Measurements from ENCODE around the gene PLXNB1.
A peak's percentile ranks its signal among the peaks of the same experiment; 100 is the strongest.
"Not testable (repeated sequence)": the region's sequence is repeated elsewhere in the genome, so short reads cannot be mapped to it uniquely, and the experiment has no call there.

The PLXNB1 gene

DNA sequence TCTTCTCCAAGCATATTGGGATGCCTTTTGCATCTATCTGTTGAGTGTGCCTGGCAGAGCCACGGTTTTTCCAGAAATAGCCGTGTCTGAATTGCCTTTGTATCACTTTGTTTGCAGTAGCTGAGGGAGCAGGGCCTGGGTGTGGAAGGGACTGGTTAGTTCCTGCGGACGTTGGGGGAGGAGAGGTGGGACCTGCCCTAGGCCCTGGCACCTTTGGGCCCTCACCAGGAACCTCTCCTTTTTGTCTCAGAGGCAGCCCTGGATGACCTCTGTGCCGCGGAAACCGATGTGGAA, 35.3 kb upstream of the PLXNB1 start:
- DNase-seq, result no peak

DNA sequence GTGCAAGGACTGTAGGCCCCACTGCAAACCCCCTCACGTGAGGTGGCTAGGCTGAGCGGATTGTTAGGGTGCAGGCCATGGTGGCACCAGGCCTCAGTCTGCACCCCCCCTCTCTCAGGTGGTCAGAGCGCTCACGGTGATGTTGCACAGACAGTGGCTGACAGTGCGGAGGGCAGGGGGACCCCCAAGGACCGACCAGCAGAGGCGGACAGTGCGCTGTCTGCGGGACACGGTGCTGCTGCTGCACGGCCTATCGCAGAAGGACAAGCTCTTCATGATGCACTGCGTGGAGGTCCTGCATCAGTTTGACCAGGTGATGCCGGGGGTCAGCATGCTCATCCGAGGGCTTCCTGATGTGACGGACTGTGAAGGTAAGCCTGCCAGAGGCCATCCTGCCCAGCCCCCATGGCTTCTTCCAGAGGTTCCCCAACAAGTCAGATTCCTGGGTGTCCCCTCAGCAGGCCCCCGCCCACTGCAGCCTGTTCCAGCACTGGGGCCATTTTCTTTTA, 34.9 kb upstream of the PLXNB1 start:
- no peak for DNase-seq

DNA sequence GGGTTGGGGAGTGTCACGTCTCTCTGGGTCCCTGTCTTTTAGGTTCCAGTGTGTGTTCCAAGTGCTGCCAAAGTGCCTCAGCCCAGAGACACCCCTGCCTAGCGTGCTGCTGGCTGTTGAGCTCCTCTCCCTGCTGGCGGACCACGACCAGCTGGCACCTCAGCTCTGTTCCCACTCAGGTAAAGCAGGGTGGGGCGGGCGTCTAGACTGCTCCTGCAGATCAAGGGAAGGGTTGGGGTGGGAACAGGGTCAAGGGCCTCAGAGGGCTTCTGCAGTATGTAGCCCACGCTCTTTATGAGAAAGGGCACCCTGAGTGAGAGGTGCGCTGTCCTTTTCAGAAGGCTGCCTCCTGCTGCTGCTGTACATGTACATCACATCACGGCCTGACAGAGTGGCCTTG, 33.8 kb upstream of the PLXNB1 start:
- no peak for DNase-seq

DNA sequence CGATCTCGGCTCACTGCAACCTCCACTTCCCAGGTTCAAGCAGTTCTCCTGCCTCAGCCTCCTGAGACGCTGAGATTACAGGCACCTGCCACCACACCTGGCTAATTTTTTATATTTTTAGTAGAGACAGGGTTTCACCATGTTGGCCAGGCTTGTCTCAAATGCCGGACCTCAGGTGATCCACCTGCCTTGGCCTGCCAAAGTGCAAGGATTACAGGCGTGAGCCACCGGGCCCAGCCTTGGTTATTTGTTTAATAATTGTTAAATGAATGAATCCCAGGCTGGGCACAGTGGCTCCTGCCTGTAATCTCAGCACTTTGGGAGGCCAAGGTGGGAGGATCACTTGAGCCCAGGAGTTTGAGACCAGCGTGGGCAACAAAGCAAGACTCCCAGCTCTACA, 31.9 kb upstream of the PLXNB1 start:
- DNase-seq, result not testable (repeated sequence)

DNA sequence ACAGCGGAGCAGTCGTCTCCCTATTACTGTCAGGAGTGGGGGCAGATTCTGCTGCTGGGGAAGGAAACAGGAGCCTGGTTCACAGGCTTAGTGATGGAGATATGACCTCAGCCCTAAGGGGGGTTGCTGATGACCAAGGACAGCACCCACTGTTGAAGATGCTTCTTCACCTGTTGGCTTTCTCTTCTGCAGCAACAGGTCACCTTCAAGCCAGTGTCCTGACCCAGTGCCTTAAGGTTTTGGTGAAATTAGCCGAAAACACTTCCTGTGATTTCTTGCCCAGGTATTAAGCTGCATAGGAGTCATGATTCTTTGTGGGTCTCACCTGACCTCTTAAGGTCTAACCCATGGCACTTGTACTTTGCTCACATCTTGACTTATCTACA, 30.6 kb upstream of the PLXNB1 start:
- no peak for DNase-seq

DNA sequence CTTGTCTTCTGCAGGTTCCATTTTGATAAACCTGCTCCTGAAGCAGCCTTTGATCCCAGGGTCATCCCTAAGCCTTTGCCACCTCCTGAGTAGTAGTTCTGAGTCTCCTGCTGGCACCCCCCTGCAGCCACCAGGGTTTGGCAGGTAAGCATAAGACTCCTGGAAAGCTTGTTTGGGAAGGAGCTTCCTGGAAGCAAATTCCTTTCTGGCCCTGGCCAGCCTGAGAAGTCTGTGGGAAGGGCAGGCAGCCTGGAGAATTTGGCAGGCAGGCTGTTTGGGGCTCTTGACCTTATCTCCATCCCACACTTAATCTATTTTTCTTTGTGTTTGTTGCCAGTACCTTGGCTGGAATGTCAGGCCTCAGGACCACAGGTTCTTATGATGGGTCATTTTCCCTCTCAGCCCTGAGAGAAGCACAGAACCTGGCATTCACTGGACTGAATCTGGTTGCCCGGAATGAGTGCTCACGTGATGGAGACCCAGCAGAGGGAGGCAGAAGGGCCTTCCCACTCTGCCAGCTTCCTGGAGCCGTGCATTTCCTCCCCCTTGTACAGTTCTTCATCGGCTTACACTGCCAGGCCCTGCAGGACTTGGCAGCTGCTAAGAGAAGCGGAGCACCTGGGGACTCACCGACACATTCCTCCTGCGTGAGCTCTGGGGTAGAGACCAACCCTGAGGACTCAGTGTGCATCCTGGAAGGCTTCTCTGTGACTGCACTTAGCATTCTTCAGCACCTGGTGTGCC, 30.1 kb upstream of the PLXNB1 start:
- no peak for DNase-seq

DNA sequence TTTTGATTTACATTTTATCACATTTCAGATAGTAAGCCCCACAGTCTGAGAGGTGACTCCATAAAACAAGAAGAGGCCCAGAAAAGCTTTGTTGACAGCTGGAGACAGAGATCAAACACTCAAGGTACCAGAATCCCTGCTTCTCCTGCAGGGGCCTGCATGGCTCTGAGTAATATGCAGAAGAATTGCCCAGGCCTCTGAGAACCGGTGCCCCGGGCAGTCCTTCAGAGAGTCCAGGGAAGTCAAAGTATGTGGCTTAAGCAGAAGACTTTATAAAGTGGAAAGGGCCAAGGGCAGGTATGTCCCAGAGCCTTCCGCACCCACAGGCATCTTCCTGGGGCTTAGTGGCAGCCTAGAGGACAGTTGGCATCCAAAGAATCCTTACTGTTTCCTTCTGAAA, 29.4 kb upstream of the PLXNB1 start:
- no peak for DNase-seq

DNA sequence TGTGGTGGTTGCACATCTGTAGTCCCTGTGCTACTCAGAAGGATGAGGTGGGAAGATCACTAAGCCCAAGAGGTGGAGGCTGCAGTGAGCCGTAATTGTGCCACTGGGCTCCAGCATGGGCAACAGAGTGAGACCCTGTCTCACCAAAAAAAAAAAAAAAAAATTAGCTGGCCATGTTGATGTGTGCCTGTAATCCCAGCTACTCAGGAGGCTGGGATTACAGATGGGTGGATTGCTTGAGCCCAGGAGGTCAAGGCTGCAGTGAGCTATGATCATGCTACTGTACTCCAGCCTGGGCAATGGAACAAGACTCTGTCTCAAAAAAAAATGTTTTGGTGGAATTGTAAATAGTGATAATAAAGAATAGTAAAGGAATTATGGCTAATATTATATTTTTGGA, 26.6 kb upstream of the PLXNB1 start:
- no peak for DNase-seq

DNA sequence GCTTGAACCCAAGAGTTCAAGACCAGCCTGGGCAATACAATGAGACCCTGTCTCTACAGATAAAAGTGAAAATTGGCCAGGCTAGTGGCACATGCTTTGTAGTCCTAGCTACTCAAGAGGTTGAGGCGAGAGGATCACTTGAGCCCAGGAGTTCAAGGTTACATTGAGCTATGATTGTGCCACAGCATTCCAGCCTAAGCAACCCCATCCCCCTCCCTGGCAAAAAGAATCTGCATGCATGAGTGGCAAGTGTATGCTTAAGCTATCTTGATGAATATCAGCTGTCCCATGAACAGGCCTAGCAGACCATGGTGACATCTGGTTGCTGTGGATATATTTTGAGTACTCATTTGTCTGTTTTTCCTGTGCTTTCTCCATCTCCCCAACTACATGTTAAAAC, 21.4 kb upstream of the PLXNB1 start:
- no peak for DNase-seq

DNA sequence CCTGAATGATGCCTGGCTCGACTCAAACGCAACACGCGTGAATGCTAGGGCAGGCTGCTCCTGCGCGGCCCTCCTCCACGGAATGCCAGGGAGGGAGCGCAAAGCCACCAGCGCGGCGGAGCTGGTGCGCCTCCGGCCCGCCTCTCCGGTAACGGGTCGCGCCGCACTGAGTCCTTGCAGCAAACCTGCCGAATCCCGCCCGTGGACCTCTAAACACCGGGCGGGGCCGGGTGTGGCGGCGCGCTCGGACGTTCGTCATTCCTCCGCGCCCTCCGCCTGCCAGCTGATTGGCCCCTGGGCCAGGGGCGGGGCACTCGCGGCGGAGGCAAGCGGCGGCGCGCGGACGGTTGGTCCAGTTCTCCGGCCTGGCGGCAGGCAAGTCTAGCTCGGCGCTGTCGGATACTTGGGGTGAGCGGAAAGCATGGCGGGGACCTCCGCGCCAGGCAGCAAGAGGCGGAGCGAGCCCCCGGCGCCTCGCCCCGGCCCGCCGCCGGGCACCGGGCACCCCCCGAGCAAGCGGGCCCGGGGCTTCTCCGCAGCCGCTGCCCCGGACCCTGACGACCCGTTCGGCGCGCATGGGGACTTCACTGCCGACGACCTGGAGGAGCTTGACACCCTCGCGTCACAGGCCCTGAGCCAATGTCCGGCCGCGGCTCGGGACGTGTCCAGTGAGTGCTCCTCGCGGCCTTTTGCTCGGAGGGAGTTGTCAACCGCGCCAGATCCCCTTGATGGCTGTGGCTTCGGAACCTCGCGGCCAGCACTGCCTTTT, 16.7 kb upstream of the PLXNB1 start, which contains the start of gene ATRIP:
TSS of gene ATRIP (plus strand) at position 313 of the 769 bp plus-strand sequence. CDS start at position 422, 109 bp downstream.
- peak; percentile 53 to 86 (median 66) for DNase-seq

DNA sequence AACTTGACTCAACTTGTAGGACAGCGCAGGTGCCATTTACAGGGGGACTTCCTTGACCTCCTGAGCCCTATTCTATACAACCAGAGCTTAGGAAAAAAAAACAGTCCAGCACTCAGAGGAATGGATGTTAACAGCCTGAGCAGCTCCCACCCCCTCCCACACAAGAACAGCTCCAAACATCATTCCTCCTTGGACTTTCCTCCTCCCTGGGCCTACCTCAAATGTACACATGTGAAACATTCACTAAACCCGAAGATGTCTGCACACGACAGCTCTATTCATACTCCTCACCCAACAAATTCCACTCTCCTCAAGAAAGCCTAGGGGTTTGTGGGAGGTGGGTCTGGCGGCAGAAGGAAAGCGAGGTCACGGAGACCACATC, 16.1 kb upstream of the PLXNB1 start:
- no peak for DNase-seq

DNA sequence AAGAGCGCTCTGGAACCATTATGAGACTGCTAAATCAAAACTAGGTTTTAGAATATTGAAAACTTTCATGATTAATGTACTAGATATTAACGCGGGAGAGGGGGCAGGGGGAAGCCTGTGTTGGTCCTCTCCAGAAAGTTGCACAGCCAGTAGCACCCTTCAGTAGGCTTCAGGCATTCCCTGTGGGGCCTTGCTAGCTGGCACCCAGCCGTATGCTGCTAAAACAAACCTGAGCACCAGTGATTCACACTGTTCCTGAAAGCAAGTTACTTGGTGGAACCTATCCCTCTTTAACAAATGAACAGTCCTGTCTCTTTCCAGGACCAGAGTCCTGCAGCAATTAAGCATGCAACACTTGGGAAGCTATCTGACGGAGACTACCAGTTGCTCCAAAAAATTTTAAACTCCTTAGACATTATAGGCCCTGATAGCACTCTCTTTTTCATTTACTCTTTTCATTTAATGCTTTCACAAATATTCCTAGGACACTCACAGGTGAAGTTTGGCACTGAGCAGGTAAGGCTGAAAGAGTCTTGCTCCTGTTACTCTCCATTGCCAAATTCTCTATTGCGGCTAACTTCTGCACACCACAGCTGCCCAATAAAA, 15.5 kb upstream of the PLXNB1 start:
- no peak for DNase-seq

DNA sequence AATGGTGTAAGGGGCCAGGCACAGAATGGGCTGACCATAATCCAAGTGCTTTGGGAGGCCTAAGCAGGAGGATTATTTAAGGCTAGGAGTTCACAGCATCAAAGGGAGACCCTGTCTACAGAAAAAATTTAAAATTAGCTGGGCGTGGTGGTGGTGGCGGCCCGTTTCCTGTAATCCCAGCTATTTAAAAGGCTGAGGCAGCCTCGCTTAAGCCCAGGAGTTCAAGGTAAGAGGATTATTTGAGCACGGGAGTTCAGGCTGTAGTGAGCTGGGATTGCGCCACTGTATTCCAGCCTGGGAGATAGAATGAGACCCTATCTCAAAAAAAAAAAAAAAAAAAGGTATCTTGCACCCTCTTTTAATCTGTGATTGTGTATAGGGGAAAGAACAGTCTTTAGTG, 12.1 kb upstream of the PLXNB1 start:
- no peak for DNase-seq

DNA sequence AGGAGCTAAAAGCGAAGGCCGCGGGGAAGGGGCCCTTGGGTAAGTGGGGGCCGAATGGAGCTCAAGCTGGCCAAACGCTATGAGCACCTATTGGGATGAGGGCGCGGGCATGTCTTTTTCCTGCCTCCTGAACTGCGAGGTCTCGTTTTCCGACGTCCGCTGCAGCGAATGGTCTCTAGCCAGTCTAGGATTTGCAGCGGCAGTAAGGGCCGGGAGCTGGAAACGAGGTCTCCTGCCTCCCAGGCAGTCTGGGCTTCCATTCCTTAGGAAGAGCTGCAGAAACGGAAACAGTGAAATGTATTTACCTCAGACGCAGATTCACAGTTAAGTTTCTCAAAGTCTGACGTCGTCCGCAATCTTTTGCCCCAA, 10.7 kb upstream of the PLXNB1 start:
- DNase-seq, result no peak

DNA sequence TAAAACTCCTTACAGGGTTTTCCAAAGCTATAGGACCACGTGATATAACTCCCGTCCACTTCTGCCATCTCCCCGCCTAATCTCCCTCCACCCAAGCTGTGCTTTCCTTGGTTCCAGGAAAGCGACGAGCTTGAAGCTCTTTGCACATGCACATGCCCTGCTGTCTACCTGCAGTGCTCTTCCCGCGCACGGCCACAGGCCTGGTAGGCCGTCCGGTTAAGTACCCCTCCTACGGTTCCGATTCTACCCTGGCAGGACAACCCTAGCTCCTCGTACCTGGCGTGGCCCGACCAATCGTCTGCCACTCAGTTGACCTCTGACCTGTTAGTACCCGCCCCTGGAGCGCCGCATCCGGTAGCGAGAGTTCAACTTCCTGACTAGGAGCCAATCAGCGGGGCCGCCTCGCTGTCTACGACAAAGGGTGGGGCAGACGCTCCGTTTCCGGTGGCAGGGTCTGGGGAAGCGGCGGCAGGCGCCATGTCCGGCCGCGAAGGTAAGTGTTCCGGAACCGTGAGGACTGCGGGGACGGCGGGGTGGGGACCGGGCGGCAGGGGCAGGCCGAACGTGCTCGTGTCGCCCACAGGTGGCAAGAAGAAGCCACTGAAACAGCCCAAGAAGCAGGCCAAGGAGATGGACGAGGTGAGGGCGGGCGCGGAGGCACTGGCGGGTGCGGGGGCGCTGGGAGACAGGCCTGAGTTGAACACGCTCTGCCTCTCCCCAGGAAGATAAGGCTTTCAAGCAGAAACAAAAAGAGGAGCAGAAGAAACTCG, 10.1 kb upstream of the PLXNB1 start, which contains the start of the genes CCDC51 and TMA7:
TSS of gene CCDC51 (minus strand) at position 300 of the 770 bp plus-strand sequence. CDS start 4,991 bp downstream, outside the sequence.
TSS of gene TMA7 (plus strand) at position 438 of the 770 bp plus-strand sequence. CDS start at position 478, 40 bp downstream.
- peak; percentile 93 to 97 (median 94) for DNase-seq

DNA sequence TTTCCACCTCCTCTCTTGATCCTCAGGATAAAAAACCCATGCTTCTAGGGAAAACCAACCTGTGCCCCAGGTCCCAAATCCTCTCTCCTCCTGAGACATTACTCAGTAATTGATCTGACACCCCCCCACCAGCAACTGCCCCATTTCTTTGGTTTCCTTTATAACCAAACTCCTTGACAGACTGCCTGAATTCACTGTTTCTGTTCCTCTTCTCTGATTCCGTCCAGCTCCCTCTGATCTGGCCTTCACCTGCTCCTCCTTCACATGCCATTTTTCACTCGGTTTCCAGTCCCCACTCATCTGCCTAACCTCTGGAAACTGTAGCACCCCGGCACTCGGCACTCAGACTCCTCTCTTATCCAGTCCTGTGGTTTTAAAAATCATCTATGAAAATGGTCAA, 7.9 kb upstream of the PLXNB1 start:
- no peak for DNase-seq

DNA sequence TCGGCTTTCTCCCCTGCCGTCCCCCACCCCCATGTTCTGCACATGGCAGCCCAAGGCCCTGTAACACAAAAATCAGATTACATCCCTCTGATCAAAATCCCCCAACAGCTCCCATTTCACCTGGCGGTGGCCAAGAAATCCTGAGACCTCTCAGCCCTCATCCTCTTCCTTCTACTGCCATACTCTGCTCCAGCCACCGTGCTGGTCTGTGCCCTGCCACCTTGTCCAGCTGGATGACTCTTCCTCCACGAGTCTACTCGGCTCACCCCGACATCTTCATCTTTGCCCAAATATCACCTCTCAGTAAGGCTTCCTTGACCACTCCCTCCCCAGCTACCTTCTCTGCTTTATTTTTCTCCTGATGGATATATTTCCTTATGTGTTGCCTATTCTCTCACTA, 7.0 kb upstream of the PLXNB1 start:
- DNase-seq, result no peak

DNA sequence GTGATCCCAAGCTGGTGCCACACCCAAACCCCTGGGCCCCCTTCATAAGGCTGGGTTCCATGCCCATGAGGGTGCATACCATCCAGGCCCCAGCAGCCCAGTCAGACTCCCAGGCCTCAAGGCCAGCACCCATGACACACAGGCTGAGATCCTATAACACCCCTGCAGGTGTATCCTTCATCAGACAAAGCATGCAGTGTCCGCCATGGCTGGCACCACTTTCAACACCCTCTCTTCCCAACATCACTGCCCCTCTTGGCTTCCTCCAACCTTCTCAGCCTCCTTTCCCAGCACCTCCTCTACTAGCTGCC, 6.5 kb upstream of the PLXNB1 start:
- DNase-seq, result no peak

DNA sequence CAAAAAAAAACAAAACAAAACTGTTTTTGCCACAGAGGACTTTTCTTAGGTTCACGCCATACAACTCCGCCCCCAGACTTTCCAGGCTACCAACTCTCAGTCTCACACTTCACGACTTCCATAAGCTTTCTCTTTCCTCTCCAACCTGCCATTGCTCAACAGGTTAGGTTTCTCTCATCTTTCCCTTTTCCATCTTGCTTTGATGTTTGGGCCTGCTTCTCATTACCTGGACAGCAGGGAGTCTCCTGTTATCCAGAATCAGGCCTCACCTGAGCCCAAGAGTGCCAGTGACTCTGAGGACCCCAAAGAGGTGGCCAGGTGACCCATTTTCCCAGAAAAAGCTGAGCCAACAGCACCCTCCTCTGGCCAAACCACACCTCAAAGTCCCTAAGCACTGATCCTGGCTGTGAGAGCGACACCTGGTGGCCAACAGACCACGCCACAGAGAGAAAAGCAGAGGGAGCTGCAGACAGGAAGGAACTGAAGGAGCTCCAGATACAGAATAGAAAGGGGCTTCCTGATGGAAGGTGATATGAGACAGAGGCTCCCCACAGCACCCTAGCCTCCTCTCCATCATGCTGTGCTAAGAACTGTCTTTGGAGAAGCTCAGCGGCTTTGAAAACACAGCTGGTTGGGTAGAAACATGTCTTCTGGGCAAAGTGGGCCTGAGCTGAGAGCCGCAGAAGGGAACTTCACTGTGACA, 6.0 kb upstream of the PLXNB1 start:
- peak; percentile 47 to 79 (median 65) for DNase-seq

DNA sequence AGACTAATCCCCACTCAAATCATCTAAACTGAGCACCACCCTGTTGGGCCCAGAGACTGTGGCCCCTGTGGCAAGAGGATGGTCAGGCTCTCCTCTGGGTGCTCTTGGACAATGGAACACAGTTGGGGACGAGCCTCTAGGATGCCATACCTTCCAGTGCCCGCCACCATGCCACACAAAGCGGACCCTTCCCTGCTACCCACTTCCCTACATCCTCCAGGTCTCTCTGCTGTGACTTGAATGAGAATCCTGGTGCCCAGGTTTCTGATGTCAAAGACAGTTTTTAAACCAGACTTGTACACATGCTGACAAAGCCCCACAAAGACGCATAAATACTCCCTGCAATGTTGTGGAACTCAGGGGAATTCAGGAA, 5.3 kb upstream of the PLXNB1 start:
- DNase-seq, result no peak

DNA sequence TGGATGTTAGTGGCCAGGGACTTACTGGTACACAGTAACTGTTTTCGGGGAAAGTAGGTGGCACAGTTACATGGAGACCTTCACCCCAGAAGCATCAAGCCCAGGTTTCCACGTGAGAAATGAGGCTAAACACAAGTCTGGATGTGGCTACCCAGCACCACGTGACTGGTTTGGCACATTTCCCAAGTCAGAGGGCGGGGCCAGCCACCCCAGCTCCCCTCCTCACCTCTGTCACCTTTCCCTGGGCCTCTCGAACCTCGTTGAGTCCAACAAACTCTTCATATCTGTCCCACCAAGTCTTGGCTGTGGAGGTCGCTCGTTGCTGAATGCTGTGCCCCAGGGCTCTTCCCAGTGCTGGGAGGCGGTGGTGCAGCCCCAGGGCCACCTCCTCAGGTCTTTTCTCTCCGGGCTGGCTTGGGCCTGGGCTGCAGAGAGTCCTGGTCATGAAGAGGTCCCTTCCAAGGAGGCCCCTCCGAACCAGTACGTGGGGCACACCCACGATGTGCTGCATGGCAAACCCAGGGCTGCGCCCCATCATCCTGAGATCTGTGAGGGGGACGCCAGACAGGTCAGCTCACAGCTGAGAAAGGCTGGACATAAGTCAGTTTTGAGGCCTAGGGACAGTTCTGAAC, 4.8 kb upstream of the PLXNB1 start:
- DNase-seq, result no peak

DNA sequence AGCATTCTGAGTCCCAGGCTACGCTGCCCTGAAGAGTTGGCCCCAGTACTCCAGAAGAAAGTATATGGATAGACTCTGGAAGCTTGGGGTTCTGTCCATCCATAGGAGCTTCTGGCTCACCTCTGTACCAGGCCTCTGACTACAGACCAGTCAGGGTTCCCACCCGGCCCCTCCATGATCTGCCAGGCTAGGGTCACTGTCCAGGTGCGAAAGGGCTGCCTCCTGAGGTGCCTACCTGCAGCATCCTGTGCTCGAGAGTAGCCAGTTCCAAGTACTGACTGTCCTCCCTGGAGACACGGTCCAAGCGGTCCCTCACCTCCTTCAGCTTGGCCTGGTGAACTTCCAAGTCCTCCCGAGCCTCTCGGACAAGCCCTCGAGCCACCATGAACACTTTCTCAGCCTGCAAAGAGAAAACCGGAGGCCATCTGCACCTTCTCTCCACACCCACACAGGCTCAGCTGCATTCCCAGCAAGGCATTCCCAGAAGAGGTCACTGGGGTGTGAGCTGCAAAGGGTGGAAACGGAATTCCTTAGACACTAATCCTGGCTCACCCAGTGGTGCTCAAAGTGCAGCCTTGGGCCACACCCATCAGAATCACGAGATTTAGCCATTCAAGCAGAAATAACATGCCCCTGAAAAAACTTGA, 3.7 kb upstream of the PLXNB1 start:
- DNase-seq, result no peak

Measured in activated naive CD4-positive, alpha-beta T cell (primary cell).